GM18517 (cell line): ENCODE data around the gene NFATC3.

Experiments
- ATAC-seq: cut with Tn5 transposase; IDR thresholded peaks from one replicate; pipeline ENCODE4 v1.9.1; 2021; ENCODE audit warnings: mild to moderate bottlenecking, moderate library complexity; ENCODE audit not compliant: unreplicated experiment

NFATC3 gene

DNA sequence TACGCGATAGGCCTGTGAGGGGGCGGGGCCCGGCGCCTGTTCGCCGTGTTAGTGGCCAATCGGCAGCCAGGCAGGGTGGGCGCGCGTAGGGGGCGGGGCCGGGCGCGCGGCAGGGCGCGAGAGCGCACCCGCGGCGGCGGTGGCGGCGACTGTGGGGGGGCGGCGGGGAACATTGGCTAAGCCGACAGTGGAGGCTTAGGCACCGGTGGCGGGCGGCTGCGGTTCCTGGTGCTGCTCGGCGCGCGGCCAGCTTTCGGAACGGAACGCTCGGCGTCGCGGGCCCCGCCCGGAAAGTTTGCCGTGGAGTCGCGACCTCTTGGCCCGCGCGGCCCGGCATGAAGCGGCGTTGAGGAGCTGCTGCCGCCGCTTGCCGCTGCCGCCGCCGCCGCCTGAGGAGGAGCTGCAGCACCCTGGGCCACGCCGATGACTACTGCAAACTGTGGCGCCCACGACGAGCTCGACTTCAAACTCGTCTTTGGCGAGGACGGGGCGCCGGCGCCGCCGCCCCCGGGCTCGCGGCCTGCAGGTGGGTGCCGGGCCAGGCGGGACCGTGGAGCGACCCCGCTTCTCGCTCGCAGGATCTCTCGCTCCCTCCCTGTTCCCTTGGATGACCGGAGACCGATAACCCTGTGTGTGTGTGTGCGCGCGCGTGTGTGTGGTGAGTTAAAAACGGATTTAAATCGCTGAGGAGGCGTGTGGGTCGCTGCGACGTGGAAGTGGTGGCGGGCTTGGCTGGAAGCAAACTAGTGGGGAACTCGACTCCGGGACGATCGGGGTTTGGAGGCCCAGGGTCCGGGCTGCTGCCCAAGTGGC, at the start of gene NFATC3:
Gene NFATC3, plus strand, starts transcription at position 112 of the 813 bp plus-strand sequence. Its CDS starts 312 bp downstream, at position 424.
- ATAC-seq, result peak; percentile 40

DNA sequence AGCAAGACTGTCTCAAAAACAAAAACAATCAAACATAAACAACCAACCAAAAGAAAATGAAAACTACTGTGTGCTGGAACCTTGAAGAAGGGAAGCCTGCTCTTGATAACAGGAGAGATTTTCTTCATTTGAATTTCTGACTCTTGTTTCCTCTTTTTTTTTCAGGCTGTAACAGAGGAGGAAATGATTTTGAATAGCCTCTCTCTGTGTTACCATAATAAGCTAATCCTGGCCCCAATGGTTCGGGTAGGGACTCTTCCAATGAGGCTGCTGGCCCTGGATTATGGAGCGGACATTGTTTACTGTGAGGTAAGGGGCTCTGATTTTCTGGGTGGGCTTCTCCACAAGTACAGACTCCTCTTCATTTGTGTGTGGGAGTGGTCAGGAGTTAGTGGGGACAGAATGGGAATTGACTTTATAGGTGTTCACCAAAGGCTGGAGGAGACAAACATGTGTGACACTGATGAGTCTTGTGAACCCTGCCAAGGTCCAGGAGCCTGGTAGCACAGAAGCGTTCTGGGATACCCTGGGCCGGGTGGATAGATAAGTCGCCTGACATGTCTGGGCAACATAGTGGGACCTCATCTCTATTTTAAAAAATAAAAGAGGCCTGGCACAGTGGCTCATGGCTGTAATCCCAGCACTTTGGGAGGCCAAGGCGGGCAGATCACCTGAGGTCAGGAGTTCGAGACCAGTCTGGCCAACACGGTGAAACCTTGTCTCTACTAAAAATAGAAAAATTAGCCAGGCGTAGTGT, 47.2 kb upstream of the NFATC3 start:
- ATAC-seq, result no peak

DNA sequence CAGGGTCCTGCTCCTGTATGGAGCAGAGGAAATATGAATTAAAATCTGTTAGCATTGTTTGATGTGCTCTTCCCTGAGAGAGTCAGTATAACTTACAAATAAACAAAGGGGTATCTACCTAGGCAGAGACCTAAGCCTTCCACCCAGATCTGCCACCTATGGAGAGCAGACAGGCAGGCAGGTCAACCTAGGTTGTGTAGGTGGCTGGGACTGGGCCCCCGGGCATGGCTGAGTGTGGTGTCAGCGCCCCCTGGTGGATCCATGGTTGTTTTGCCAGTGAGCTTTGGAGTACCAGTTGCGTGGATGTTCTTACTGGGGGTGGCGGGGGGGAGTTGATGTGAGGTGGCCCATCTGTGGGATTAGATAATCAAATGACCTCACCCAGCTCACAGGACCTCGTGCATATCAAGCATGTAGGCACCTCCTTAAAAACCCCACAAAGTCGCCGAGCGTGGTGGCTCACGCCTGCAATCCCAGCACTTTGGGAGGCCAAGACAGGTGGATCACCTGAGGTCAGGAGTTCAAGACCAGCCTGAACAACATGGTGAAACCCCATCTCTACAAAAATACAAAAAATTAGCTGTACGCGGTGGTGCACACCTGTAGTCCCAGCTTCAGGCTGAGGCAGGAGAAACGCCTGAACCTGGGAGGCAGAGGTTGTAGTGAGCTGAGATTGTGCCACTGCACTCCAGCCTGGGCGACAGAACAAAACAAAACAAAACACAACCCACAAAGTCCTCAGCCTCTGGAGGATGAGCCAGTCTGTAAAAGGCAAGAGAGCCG, 44.5 kb upstream of the NFATC3 start:
- ATAC-seq, result peak; percentile 55

DNA sequence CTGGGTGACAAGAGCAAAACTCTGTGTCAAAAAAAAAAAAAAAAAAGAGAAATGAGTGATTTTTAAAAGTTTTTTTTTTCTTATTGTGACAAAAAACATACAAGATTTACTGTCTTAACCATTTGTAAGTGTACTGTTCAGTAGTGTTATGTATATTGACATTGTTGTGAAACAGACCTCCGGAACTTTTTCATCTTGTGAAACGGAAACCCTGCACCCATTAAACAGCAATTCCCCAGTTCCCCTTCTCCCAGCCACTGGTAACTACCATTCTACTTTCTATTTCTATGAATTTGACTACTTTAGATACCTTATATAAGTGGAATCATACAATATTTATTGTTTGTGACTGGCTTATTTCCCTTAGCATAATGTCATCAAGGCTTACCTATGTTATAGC, 43.4 kb upstream of the NFATC3 start:
- no peak for ATAC-seq

DNA sequence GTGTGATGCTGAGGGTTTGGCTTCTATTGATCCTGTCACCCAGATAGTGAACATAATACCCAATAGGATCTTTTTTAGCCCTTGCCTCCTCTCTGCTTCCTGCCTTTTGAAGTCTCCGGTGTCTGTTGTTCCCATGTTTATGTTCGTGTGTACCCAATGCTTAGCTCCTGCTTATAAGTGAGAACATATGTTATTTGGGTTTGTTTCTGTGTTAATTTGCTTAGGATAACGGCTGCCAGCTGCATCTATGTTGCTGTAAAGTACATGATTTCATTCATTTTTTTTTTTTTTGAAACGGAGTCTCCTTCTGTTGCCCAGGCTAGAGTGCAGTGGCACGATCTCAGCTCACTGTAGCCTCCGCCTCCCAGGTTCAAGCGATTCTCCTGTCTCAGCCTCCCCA, 39.1 kb upstream of the NFATC3 start:
- no peak for ATAC-seq

DNA sequence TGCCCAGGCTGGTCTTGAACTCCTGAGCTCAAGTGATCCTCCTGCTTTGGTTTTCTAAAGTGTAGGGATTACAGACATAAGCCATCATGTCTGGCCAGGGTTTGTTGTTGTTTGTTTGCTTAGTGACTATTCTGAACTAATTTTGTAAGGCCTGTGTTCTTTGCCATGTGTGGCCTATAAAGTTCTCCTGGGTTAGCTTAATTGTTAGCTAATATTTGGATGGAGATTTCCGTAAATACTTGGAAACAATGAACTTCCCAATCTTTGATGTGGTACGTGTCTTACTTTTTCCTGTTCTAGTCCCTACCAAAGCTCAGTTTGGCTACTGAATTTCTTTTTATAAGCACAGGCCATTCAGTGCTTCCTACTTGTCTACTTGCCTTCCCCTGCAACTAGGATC, 37.2 kb upstream of the NFATC3 start:
- no peak for ATAC-seq

DNA sequence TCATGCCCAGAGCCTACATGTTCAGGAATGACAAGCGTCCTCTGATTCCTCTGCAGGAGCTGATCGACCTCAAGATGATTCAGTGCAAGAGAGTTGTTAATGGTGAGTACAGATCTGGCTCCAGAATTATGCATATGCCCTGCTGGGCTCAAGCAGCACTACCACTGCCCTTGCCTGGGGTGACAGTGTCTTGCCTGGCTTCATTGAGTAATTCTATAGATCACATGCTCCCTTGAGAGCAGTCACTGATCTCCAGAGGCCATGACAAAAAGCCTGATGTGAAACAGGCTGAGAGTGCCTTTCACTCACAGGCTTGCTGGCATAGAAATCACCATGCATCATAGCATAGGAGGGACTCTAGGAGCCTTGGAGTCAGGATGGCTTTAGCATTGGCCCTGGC, 35.7 kb upstream of the NFATC3 start:
- no peak for ATAC-seq

DNA sequence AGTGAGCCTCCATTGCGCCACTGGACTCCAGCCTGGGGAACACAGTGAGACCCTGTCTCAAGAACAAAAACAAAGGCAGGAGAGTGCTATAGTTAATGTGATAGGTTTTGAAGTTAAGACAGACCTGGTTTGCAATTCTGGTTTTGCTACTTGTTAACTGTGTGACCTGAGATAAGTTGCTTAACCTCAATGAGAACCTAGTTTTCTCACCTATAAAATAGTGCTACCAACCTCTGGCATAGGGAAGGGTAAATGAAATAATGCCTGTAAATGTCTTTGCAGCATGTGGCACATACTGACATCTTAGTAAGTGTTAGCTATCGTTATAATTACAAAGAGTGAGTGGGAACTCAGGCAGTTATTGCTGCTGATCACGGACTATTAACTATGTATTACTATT, 29.8 kb upstream of the NFATC3 start:
- no peak for ATAC-seq

DNA sequence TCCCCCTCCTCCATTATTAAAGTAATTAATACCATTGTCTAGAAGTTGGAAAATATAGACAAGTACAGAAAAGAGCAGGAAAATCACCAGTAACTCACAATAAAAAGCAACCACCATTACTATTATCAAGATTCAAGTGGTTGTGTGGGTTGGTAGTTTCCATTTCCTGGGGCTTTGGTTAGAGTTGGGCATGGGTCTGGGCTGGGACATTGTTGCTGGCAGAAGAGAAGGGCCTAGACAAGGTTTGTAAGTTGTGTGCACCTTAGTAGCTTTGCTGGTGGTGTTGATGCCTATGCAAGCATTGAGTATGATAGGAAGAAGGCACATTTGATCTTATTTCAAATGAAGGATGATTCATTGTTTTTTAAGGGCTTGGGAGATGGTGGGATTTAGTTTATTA, 25.4 kb upstream of the NFATC3 start:
- ATAC-seq, result no peak

DNA sequence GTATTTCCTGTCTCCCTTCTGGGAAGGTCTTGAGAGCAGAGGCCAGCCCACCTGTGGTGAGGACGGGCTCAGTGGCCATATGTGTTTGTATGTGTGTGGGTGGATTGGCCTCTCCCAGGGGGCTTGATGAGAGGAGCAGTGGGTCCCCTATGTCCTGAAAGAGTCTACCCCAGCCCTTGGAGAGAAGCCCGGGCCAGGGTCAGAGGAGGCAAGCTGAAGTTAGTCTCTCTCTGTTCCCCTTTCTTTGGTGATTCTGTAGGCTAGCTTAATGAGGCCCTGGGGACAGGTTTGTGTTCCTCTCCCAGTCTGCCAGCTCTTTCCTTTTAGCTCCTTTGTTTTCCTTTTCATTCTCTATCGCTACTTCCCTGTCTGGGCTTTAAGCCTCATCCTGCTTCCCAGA, 23.8 kb upstream of the NFATC3 start:
- no peak for ATAC-seq

DNA sequence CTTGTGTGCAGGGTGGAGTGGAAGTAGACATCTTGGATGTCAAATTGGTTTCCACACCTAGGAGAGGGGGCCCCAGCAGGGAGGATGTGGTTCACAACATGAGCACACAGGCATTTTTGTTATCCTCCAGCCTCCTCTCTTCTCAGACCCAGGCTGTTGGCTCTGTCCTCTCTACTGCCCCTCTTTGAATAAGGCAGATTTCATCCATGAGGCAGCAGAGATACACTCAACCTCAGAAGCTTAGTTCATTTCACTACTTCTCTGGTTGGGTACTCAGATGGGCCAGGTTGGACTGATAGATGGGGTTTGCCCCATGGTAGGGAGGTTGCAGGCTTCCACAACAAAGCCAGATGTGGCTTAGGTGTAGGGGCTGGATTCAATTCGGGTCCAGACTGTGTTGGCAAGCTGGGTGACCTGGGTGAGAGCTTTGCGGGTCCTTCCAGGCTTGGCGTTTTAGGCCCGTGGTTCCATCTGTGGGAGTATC, 22.2 kb upstream of the NFATC3 start:
- ATAC-seq, result no peak

DNA sequence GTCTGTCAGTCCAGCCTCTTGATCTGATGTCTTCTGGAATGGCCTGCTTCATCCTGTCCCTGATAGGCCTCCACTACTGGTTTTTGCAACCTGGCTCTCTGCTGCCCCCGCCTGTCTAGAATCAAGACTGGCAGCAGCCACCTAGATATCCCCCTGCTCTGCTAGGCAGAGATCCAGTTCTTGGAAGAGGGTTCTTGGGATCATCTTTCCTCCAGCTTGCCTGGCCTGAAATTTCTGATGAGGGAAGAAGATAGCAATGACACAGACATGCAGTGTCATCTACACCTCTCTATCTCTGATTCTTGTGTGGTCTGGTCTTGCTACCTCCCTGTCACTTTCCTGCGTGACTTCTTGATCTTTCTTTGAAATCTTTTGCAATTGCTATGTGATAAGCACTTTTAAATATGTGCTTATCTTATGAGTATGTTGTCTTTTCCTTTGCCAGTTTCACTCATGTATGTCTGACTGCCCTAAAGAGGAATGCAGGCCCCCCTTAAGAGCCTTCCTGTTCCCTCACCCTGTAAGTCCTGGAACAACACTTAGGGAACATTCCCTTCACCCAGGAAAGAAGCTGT, 20.3 kb upstream of the NFATC3 start:
- ATAC-seq, result no peak

DNA sequence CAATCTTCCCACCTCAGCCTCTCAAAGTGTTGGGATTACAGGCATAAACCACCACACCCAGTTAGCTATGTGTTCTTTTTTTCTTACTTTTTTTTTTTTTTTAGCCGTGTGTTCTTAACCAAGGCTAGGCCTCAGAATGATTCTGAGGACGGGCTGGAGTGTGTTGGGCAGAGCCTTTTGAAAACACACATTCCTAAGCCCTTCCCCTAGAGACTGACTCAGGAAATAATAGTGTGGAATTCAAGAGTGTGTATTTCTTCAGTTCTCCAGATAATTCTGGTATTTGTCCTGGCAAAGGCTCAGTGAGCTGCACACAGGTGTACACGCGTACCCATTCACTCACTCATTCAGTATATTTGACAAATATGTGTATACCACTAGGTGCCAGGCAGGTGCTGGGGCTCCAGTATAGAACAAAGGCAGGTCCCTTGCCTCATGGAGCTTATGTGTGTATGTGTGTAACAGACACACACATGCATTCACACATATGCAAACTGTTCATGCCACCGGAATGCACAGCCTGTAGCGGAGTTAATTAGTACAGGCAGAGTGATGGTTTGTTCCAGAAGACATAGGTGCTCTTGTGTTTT, 19.4 kb upstream of the NFATC3 start:
- ATAC-seq, result no peak

DNA sequence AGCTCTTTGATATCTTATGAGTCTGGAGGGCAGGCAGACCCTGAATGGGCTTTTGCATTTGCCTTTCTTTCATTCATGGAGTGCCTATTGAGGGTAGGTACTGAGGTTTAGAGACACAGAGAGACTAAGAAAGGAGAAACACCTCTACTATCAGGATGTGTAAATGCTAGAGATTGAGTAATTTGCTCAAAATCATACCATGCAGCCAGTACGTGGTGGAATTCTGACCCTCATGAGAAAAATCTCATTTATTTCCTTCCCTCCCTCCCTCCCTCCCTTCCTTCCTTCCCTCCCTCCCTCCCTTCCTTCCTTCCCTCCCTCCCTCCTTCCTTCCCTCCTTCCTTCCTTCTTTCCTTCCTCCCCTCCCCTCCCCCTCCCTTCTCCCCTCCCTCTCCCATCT, 18.4 kb upstream of the NFATC3 start:
- no peak for ATAC-seq

DNA sequence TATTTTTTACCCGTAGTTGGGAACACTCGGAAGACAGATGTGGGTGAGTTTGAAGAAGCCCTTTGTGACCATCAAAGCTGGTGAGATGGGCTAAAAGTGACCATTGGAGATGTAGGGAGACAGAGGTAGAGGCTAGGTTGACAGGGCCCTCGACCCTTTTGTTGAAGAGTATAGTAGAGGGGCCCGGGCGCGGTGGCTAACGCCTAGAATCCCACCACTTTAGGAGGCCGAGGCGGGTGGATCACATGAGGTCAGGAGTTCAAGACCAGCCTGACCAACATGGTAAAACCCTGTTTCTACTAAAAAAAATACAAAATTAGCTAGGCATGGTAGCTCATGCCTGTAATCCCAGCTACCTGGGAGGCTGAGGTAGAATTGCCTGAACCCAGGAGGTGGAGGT, 16.2 kb upstream of the NFATC3 start:
- no peak for ATAC-seq

DNA sequence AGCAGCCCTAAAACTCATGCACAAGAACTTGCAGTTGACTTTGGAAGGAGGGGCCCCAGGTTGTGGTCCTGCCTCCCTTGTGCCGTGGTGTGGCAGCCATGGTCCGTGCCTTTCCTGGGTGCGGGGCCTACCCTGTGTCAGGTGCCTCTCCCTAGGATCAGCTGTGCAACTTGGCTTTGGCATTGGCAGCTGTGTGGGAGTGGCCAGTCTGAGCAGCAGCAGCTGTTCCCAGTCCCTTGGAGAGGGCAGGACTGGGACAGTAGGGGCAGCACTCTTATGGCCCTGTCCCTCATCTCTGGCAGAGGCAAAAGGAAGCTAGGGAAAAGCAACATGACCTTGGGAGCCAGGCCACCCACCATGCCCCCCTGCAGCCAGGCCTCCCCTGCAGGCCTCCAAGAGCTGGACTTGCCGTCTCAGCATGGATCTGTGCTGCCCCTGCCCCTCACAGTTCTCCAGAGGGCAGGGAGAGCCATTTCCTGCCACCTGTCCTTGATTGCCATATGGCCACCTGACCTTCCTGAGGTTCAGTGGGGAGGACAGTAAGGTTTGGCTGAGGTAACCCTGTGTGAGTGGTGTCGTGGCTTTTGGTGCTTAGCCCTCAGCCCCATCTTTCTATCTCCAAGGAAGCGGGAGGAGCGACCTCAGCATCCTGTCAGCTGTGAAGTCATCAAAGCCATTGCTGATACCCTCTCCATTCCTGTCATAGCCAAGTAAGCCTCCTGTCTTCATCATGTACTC, 15.5 kb upstream of the NFATC3 start:
- ATAC-seq, result no peak

DNA sequence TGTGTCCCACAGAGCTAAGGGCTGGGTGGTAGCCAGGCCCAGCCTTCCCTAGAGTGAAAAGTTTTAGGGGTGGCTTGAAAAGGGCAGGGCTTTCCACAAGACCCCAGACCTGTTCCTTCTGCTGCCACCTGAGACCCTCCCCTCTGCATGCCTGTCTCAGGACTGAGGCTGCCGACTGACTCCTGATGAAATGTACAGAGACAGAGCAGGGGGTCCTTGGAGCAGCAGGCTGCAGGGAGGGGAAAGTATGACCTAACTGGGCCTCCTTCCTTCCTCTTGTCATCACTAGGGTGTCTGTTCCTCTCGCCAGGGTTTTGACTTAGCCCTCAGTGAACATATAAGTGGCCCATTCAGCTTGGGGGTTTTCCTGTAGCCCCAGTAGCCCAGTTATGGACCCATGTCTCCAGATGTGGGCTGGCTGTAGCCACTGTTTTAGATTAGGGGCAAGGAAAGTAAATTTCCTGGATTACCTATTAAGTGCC, 14.9 kb upstream of the NFATC3 start:
- no peak for ATAC-seq

DNA sequence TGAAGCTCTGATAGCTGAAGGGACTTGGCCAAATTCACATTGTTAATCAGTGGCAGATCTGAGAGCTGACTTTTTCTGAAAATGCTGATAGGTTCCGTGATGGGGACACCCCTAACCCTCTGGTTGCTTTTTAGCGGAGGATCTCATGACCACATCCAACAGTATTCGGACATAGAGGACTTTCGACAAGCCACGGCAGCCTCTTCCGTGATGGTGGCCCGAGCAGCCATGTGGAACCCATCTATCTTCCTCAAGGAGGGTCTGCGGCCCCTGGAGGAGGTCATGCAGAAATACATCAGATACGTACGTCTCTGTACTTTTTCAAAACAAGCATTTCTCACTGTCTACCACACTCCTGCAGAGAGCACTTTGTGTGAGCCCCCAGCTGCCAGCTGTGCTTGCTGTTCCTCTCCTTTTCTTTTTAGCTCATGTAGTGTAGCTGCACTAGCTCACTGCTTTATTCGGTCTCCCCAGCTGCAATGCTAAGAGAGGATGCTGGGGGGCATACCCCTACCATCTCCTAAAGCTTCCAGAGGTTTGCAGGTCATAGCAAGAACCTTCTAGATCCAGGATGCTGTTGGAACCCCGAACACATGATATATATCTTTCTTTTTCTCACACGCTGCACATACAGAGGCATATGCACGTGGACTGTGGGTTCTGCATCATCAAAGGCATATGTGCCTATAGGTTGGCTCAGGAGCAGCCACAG, 14.2 kb upstream of the NFATC3 start:
- ATAC-seq, result no peak

DNA sequence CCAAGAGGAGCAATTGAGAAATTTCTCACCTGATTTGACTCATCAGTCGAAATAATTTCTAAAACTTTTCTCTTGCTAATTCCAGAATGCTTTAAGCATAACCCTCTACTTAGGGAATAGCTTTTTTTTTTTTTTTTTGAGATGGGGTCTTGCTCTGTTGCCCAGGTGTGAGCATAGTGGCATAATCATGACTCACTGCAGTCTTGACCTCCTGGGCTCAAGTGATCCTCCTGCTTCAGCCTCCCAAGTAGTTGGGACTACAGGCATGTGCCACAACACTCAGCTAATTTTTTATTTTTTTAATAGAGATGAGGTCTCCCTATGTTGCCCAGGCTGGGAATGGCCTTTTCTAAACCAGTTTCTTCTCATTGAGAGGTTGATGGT, 13.7 kb upstream of the NFATC3 start:
- ATAC-seq, result no peak
